GM12878 (cell line): ENCODE data around the gene MOGAT2. TPM values are rescaled to one million over a fixed set of nuclear protein-coding genes. Genes with fewer than 3 reads are reported as not detected.

Experiments
- ATAC-seq: fragments of 200-7000 bp; cut with Tn5 transposase; 3 replicates; pipeline ENCODE4 v1.9.1; 2020; ENCODE audit warnings: mild to moderate bottlenecking, moderate library complexity
- BruUV-seq: library from RNA; stranded (reverse); fragments of 400-500 nt; replicated peaks from 2 replicates; lab custom pipeline; 2021; lab: Mats Ljungman, UMichigan
- CTCF ChIA-PET: fragments of 300-600 bp; sonication (Branson Sonifier 250); formaldehyde crosslinking; extraction: SDS; loops from one replicate; lab custom pipeline; 2021; ENCODE audit warnings: inconsistent platforms; lab: Yijun Ruan, JAX
- POLR2A ChIA-PET: fragments of 350-600 bp; formaldehyde crosslinking; extraction: SDS; loops from one replicate; lab custom pipeline; 2021; ENCODE audit warnings: inconsistent platforms; lab: Charles Lee
- RAD21 ChIA-PET: fragments of 300-600 bp; sonication (Branson Sonifier 250); formaldehyde crosslinking; loops from one replicate; lab custom pipeline; 2023; ENCODE audit warnings: antibody characterized with exemption; ENCODE audit not compliant: unreplicated experiment; lab: Charles Lee
- SMC1A ChIA-PET: fragments of 300-600 bp; sonication (Branson Sonifier 250); formaldehyde crosslinking; loops from one replicate; lab custom pipeline; 2023; ENCODE audit not compliant: unreplicated experiment, uncharacterized antibody; lab: Charles Lee
- DNase-seq: peaks from one replicate; pipeline ENCODE4 v3.0.0-alpha.2; 2011; ENCODE audit warnings: low read depth, low spot score
- FAIRE-seq: peaks from 3 replicates; lab custom pipeline; 2011; peaks lifted over from hg19 to GRCh38; lab: Jason Lieb, UNC
- H2AFZ ChIP-seq: 2 replicates; pipeline ENCODE4 v1.6.0; 2011; ENCODE audit warnings: low read depth, low read length, control low read depth; ENCODE audit not compliant: control insufficient read depth
- H3K27ac ChIP-seq: 2 replicates; pipeline ENCODE4 v1.5.1; 2011; ENCODE audit warnings: control low read depth; ENCODE audit not compliant: control insufficient read depth, insufficient read depth
- H3K27me3 ChIP-seq, 2 experiments: replicated peaks in 1 of 2; 2 replicates each; pipeline versions ENCODE4 v1.6.0 to v1.6.1; 2011; ENCODE audit warnings: low read length in 1 of 2; ENCODE audit not compliant: control insufficient read depth in 2 of 2, insufficient read depth in 2 of 2
- H3K36me3 ChIP-seq, 2 experiments: 2 replicates each; pipeline ENCODE4 v1.5.1; 2011; ENCODE audit warnings: low read length in 1 of 2; ENCODE audit not compliant: control insufficient read depth in 2 of 2, insufficient read depth in 2 of 2
- H3K4me1 ChIP-seq: 2 replicates; pipeline ENCODE4 v1.6.1; 2011; ENCODE audit warnings: mild to moderate bottlenecking, low read length, moderate library complexity, mixed read lengths; ENCODE audit not compliant: control insufficient read depth, insufficient read depth
- H3K4me2 ChIP-seq: 2 replicates; pipeline ENCODE4 v1.6.0; 2011; ENCODE audit warnings: control low read depth; ENCODE audit not compliant: control insufficient read depth, insufficient read depth
- H3K4me3 ChIP-seq: fragments of 200-600 bp; sonication (generic); 2 replicates; pipeline ENCODE4 v1.5.1; 2016
- H3K79me2 ChIP-seq: 2 replicates; pipeline ENCODE4 v1.6.0; 2011; ENCODE audit warnings: low read length; ENCODE audit not compliant: control insufficient read depth, insufficient read depth
- H3K9ac ChIP-seq: 2 replicates; pipeline ENCODE4 v1.8.0; 2011; ENCODE audit warnings: low read length, control low read depth, mixed read lengths; ENCODE audit not compliant: control insufficient read depth, insufficient read depth
- H3K9me3 ChIP-seq: replicated peaks from 3 replicates; pipeline ENCODE4 v1.5.1; 2011; ENCODE audit warnings: mild to moderate bottlenecking, low read length; ENCODE audit not compliant: control insufficient read depth, insufficient read depth
- H4K20me1 ChIP-seq: 2 replicates; pipeline ENCODE4 v1.6.0; 2011; ENCODE audit not compliant: control insufficient read depth, insufficient read depth
- EGR1 ChIP-seq, 2 experiments: IDR thresholded peaks; 1 replicate in 1 of 2; 2 replicates in 1 of 2; pipeline ENCODE4 v1.6.1; 2011 to 2012; ENCODE audit warnings: low read depth in 2 of 2, low read length in 2 of 2, borderline replicate concordance in 1 of 2, mild to moderate bottlenecking in 1 of 2, moderate library complexity in 1 of 2
- FOXM1 ChIP-seq: IDR thresholded peaks from 2 replicates; pipeline ENCODE4 v1.6.1; 2012; ENCODE audit warnings: low read depth, mild to moderate bottlenecking, inconsistent platforms, low read length, moderate library complexity
- HDGF ChIP-seq: fragments of 450-650 bp; IDR thresholded peaks from 2 replicates; pipeline ENCODE4 v1.6.1; 2016; ENCODE audit warnings: antibody characterized with exemption
- MYC ChIP-seq: IDR thresholded peaks from 2 replicates; pipeline ENCODE4 v1.6.1; 2011; ENCODE audit warnings: mild to moderate bottlenecking, low read length, moderate library complexity, inconsistent platforms; ENCODE audit not compliant: insufficient read depth, insufficient replicate concordance, insufficient read length, severe bottlenecking
- SMARCA5 ChIP-seq: fragments of 450-650 bp; IDR thresholded peaks from 2 replicates; pipeline ENCODE4 v1.6.1; 2017; ENCODE audit warnings: mild to moderate bottlenecking
- SRF ChIP-seq, 2 experiments: IDR thresholded peaks; 2 replicates each; pipeline ENCODE4 v1.6.1; 2011; ENCODE audit warnings: low read depth in 2 of 2, low read length in 2 of 2, mild to moderate bottlenecking in 1 of 2, moderate library complexity in 1 of 2
- TAF1 ChIP-seq: IDR thresholded peaks from 2 replicates; pipeline ENCODE4 v1.6.1; 2011; ENCODE audit warnings: mild to moderate bottlenecking, low read depth, low read length, borderline replicate concordance
- TBL1XR1 ChIP-seq: IDR thresholded peaks from 2 replicates; pipeline ENCODE4 v1.6.1; 2012; ENCODE audit warnings: low read depth, low read length, improper control_type of control experiment
- YBX1 ChIP-seq: fragments of 450-650 bp; IDR thresholded peaks from 2 replicates; pipeline ENCODE4 v1.6.1; 2016; ENCODE audit warnings: antibody characterized with exemption
- ZNF384 ChIP-seq: IDR thresholded peaks from 2 replicates; pipeline ENCODE4 v1.6.1; 2012; ENCODE audit warnings: low read depth, mild to moderate bottlenecking, low read length, improper control_type of control experiment, borderline replicate concordance
- WGBS: methylation state at CpG from one replicate; pipeline ENCODE4 v1.1.6; 2016; ENCODE audit warnings: low lambda C conversion rate; ENCODE audit not compliant: insufficient replicate concordance, insufficient coverage; ENCODE audit errors: missing lambda C conversion rate; 5-methylcytosine and 5-hydroxymethylcytosine counted together
- in situ Hi-C: fragments of 300-500 bp; cut with MboI; formaldehyde crosslinking; loops from 9 replicates; pipeline ENCODE4 v1.14.3; 2018; ENCODE audit warnings: mixed read lengths
- intact Hi-C: fragments of 100-400 bp; cut with micrococcal nuclease; formaldehyde crosslinking; loops from one replicate; pipeline ENCODE4 v1.14.2; 2022; ENCODE audit not compliant: unreplicated experiment
- polyA plus RNA-seq, 11 experiments: library from polyadenylated mRNA; depleted of rRNA in 4 of 11; unstranded in 6 of 11; stranded (reverse) in 5 of 11; fragments of >200 nt; fragmentation: Nextera tagmentation in 4 of 11; fragmentation: Illumina TruSeq in 1 of 11; extraction: Ambion mirVana in 4 of 11; extraction: Trizol in 1 of 11; gene quantifications; 1 replicate in 1 of 11; 2 replicates in 10 of 11; pipeline versions ENCODE4 v1.2.1 to v1.2.3, GENCODE V29; 2011 to 2016; ENCODE audit warnings: inconsistent platforms in 2 of 11, missing spikeins in 2 of 11, low read depth in 1 of 11
- total RNA-seq, 4 experiments: library from RNA; depleted of rRNA in 3 of 4; stranded (reverse); fragments of >200 nt in 3 of 4; fragmentation: Illumina TruSeq in 1 of 4; extraction: Trizol in 1 of 4; gene quantifications; 2 replicates each; pipeline versions ENCODE4 v1.2.1 to v1.2.3, GENCODE V29; 2013 to 2021
- TF ChIP-seq, protein P1 (sequence below): IDR thresholded peaks from 2 replicates; pipeline ENCODE4 v1.6.1; 2012; ENCODE audit warnings: improper control_type of control experiment, low read depth, low read length; ENCODE audit not compliant: insufficient replicate concordance

The MOGAT2 gene
- total and polyA plus RNA-seq, 10 of the 15 experiments (the other 5 are each of a cell fraction or from before 2014, with no cell fraction given) = 0.15 to 0.45 (median 0.22) TPM; not detected in 1

- H3K9me3 ChIP-seq = no peaks in the 10 kb centered on the region
- CTCF ChIA-PET = no interaction called here
- BruUV-seq = no TSS peak
- no peaks in the 10 kb centered on the region for H3K36me3 ChIP-seq
- no peak for FAIRE-seq
- H3K9ac ChIP-seq = no peak overlapping the region
- no peaks in the 10 kb centered on the region for H3K4me1 ChIP-seq
- H2AFZ ChIP-seq = no peak overlapping the region
- POLR2A ChIA-PET = no interaction called here
- TF ChIP-seq EGR1 (IDR thresholded peaks at IDR 0.05; ENCODE audit: borderline replicate concordance in 1 of 2, low read depth in 2 of 2, low read length in 2 of 2) (no peak), TAF1 (no peak), MYC (no peak), TBL1XR1 (no peak)
- TF ChIP-seq, all 136 proteins: peak for 0
- intact Hi-C loops = no loop called here
- H4K20me1 ChIP-seq = no peaks in the 10 kb centered on the region
- no peak overlapping the region for H3K4me3 ChIP-seq
- in situ Hi-C loops = no loop called here
- no peak overlapping the region for H3K27ac ChIP-seq
- H3K27me3 ChIP-seq = no peaks in the 10 kb centered on the region
- 0 out of 3 replicates have a peak, but pooled peaks have one; percentile 14 for ATAC-seq
- H3K79me2 ChIP-seq = no peaks in the 10 kb centered on the region
- DNase-seq = no peak
- ChIA-PET RAD21 (no interaction called here), SMC1A (interaction anchor here (1.0 kb wide), 1 partner anchor 34 kb away, joined by 3 read pairs; no protein-coding TSS in a partner anchor)
- WGBS = 54% methylated on average over 8 of the region's 8 CpGs
- H3K4me2 ChIP-seq = no peak overlapping the region
Observed at GRCh38 chr11:75733071-75733430, 15.4 kb downstream of the MOGAT2 start.

GRCh38 chr11:75733431-75734107 lies 15.9 kb downstream of the MOGAT2 start:
- intact Hi-C loops (no loop called here), in situ Hi-C loops (no loop called here)
- H3K79me2 ChIP-seq = no peaks in the 10 kb centered on the region
- CTCF ChIA-PET = interaction anchor here (0.7 kb wide), 1 partner anchor 10 kb away, joined by 3 read pairs; no protein-coding TSS in a partner anchor
- H3K9ac ChIP-seq = no peak overlapping the region
- POLR2A ChIA-PET = interaction anchor here (0.5 kb wide), 1 partner anchor 43 kb away, joined by 3 read pairs; no protein-coding TSS in a partner anchor
- H3K27me3 ChIP-seq = no peaks in the 10 kb centered on the region
- WGBS = 11% methylated on average over 5 of the region's 5 CpGs
- no TSS peak for BruUV-seq
- RAD21 ChIA-PET = no interaction called here
- no peak overlapping the region for H3K4me3 ChIP-seq
- DNase-seq = no peak
- no peak overlapping the region for H3K27ac ChIP-seq
- ATAC-seq = peak; percentile 86
- no peak for FAIRE-seq
- SMC1A ChIA-PET = no interaction called here
- H3K4me1 ChIP-seq = no peaks in the 10 kb centered on the region
- no peak overlapping the region for H3K4me2 ChIP-seq
- H4K20me1 ChIP-seq = no peaks in the 10 kb centered on the region
- no peak overlapping the region for H2AFZ ChIP-seq
- no peaks in the 10 kb centered on the region for H3K36me3 ChIP-seq
- no peaks in the 10 kb centered on the region for H3K9me3 ChIP-seq
- TF ChIP-seq, protein P1, sequence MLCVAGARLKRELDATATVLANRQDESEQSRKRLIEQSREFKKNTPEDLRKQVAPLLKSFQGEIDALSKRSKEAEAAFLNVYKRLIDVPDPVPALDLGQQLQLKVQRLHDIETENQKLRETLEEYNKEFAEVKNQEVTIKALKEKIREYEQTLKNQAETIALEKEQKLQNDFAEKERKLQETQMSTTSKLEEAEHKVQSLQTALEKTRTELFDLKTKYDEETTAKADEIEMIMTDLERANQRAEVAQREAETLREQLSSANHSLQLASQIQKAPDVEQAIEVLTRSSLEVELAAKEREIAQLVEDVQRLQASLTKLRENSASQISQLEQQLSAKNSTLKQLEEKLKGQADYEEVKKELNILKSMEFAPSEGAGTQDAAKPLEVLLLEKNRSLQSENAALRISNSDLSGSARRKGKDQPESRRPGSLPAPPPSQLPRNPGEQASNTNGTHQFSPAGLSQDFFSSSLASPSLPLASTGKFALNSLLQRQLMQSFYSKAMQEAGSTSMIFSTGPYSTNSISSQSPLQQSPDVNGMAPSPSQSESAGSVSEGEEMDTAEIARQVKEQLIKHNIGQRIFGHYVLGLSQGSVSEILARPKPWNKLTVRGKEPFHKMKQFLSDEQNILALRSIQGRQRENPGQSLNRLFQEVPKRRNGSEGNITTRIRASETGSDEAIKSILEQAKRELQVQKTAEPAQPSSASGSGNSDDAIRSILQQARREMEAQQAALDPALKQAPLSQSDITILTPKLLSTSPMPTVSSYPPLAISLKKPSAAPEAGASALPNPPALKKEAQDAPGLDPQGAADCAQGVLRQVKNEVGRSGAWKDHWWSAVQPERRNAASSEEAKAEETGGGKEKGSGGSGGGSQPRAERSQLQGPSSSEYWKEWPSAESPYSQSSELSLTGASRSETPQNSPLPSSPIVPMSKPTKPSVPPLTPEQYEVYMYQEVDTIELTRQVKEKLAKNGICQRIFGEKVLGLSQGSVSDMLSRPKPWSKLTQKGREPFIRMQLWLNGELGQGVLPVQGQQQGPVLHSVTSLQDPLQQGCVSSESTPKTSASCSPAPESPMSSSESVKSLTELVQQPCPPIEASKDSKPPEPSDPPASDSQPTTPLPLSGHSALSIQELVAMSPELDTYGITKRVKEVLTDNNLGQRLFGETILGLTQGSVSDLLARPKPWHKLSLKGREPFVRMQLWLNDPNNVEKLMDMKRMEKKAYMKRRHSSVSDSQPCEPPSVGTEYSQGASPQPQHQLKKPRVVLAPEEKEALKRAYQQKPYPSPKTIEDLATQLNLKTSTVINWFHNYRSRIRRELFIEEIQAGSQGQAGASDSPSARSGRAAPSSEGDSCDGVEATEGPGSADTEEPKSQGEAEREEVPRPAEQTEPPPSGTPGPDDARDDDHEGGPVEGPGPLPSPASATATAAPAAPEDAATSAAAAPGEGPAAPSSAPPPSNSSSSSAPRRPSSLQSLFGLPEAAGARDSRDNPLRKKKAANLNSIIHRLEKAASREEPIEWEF = no peak
- TF ChIP-seq SRF (IDR thresholded peaks at IDR 0.05; ENCODE audit: low read depth in 2 of 2, low read length in 2 of 2) (no peak), ZNF384 (no peak), HDGF (no peak), FOXM1 (no peak), SMARCA5 (no peak), YBX1 (no peak)
